OCI-LY7 (cell line): ENCODE results near the gene GRM5.

Experiments used
- EZH2phosphoT487 ChIP-seq: fragments of 200-600 bp; sonication (generic); IDR thresholded peaks from 2 replicates; pipeline ENCODE4 v1.6.1; 2018; ENCODE audit warnings: low read depth, borderline replicate concordance, mild to moderate bottlenecking, mixed run types, antibody characterized with exemption, low read length, moderate library complexity, mixed read lengths
- TF ChIP-seq, protein P1 (sequence below): fragments of 200-600 bp; sonication (generic); conservative IDR thresholded peaks from 2 replicates; pipeline ENCODE4 v1.5.1; 2014; ENCODE audit warnings: mild to moderate bottlenecking, antibody characterized with exemption, low read length, moderate library complexity, mixed read lengths

DNA sequence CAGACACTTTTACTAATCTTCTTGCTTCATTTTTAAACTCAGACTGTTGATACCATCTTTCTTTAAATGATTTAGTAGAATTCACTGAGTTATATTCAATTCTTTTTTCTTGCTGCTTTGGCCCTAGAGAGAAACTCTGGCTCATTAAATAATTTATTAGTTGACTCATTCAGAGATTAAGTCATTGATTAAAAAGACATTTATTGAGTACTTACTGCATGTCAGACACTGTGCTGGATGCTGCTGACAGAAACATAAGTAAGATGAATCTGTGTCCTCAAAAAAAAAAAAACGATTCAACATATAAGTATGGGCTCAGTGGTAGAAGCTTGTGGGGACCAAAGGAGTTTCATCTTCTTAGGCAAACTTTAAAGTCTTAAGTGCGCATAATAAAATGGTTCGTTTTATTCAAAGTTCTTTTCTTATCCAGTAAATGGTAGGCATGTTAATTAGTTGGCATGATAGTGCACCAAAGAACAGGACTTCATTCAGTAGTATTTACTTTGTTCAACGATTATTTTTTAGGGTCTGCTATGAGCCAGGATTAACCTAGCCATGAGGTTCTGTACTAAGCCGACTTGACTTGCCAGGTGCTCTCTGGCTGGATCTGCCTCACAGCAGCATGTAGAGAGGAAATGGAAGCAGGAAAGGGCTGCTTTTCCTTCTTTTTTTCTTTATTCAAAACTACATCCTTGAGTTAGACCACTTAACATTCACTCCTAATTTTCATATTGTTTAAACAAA is 447.3 kb downstream of the GRM5 start:
- TF ChIP-seq, protein P1, sequence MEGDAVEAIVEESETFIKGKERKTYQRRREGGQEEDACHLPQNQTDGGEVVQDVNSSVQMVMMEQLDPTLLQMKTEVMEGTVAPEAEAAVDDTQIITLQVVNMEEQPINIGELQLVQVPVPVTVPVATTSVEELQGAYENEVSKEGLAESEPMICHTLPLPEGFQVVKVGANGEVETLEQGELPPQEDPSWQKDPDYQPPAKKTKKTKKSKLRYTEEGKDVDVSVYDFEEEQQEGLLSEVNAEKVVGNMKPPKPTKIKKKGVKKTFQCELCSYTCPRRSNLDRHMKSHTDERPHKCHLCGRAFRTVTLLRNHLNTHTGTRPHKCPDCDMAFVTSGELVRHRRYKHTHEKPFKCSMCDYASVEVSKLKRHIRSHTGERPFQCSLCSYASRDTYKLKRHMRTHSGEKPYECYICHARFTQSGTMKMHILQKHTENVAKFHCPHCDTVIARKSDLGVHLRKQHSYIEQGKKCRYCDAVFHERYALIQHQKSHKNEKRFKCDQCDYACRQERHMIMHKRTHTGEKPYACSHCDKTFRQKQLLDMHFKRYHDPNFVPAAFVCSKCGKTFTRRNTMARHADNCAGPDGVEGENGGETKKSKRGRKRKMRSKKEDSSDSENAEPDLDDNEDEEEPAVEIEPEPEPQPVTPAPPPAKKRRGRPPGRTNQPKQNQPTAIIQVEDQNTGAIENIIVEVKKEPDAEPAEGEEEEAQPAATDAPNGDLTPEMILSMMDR: no peak
- no peak for TF ChIP-seq EZH2phosphoT487
